ENCODE measurements around the gene ENOSF1.

The ENOSF1 gene

DNA sequence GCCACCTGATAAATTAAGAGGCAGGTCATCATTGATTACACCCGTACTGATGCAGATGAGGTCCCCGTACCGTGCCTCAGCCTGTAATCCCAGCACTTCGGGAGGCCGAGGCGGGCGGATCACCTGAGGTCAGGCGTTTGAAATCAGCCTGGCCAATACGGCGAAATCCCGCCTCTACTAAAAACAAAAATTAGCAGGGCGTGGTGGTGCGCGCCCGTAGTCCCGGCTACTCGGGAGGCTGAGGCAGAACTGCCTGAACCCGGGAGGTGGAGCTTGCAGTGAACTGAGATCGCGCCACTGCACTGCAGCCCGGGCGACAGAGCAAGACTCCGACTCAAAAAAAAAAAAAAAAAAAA, 683 bp upstream of the ENOSF1 start:
- no peaks in the 10 kb centered on the region for H3K4me1 ChIP-seq (ENCODE audit: insufficient read depth, insufficient read length)
- H3K4me3 ChIP-seq (ENCODE audit: insufficient read length, low read depth): no peak overlapping the region
- DNase-seq (ENCODE audit: low read depth, low spot score): no peak
- H3K9ac ChIP-seq (ENCODE audit: insufficient read length, low read depth): no peak overlapping the region
- peaks cover 21% of the 10 kb centered on the region for H3K36me3 ChIP-seq (ENCODE audit: insufficient read depth, insufficient read length, low read length)
- no peaks in the 10 kb centered on the region for H3K27me3 ChIP-seq (ENCODE audit: insufficient read depth, insufficient read length)
- TF ChIP-seq SUZ12 (IDR thresholded peaks at IDR 0.05; ENCODE audit: extremely low read depth, insufficient read depth, insufficient read length): no peak
- no peak for TF ChIP-seq ZNF274 (IDR thresholded peaks at IDR 0.05; ENCODE audit: low read depth, low read length)
- no peak for TF ChIP-seq YY1 (IDR thresholded peaks at IDR 0.05; ENCODE audit: insufficient read depth, insufficient read length)
- H3K9me3 ChIP-seq (ENCODE audit: insufficient read depth, low read length): peaks cover 6% of the 10 kb centered on the region; the same call in 1 of the 2 replicates

DNA sequence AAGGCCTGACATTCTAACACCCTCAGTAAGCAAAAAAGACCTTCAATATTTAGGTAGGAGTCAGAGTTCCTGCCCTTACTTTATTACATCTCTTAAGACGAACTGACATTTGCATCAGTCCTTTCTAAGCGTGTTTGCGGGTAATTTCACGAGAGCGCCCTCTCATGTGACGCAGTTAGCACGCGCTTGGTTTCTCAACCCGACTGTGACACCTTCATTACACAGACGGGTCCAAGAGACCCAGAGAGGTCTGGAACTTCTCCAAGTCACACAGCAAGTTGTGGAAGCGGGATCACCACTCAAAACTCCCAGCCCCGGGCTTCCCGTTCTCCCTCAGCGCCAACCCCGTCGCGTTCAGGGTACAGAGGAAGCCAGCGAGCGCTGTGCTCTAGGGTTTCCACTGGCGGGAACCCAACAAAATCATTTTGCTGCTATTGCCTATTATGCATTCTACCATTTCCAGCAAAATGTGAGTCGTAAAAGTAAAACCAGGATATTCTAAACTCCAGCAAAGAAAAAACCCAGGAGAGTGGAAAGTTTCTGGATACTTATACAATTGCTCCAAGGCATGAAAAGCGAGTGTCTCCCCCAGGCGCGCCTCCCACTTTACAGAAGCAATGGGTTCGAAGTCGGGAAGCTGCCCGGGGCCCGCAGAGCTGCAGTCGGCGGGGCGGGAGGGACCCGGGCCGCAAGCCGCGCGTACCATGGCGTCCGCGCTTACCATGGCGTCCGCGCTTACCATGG, 601 bp downstream of the ENOSF1 start:
- TF ChIP-seq ZNF274 (IDR thresholded peaks at IDR 0.05; ENCODE audit: low read depth, low read length): no peak
- TF ChIP-seq SUZ12 (IDR thresholded peaks at IDR 0.05; ENCODE audit: extremely low read depth, insufficient read depth, insufficient read length): no peak
- TF ChIP-seq YY1 (IDR thresholded peaks at IDR 0.05; ENCODE audit: insufficient read depth, insufficient read length): no peak
- Histone ChIP-seq H3K36me3 (ENCODE audit: insufficient read depth, insufficient read length, low read length) (peaks cover 23% of the 10 kb centered on the region), H3K4me1 (ENCODE audit: insufficient read depth, insufficient read length) (no peaks in the 10 kb centered on the region), H3K9me3 (ENCODE audit: insufficient read depth, low read length) (peaks cover 6% of the 10 kb centered on the region; the same call in 1 of the 2 replicates), H3K27me3 (ENCODE audit: insufficient read depth, insufficient read length) (no peaks in the 10 kb centered on the region), H3K9ac (ENCODE audit: insufficient read length, low read depth) (peak overlapping the region; percentile 72), H3K4me3 (ENCODE audit: insufficient read length, low read depth) (peak overlapping the region; percentile 64)
- DNase-seq (ENCODE audit: low read depth, low spot score): no peak

DNA sequence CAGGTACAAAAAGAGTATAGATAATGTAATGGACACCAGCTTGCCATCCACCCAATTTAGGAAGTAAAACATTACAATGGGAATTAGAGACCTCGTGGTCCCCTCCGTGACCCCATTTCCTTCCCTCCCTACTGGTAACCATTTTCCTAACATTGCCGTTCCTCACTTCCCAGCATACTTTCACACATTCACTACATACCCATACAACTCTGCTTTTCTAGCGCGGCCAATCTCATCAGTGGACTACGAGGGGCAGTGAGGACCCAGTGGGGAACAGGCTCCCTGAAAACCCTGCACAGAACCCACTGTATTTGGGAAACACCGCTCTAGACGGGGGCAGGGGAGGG, 1.1 kb downstream of the ENOSF1 start:
- Histone ChIP-seq H3K9ac (ENCODE audit: insufficient read length, low read depth) (peak overlapping the region; percentile 72), H3K27me3 (ENCODE audit: insufficient read depth, insufficient read length) (no peaks in the 10 kb centered on the region), H3K9me3 (ENCODE audit: insufficient read depth, low read length) (peaks cover 6% of the 10 kb centered on the region; the same call in 1 of the 2 replicates), H3K36me3 (ENCODE audit: insufficient read depth, insufficient read length, low read length) (peaks cover 26% of the 10 kb centered on the region), H3K4me3 (ENCODE audit: insufficient read length, low read depth) (peak overlapping the region; percentile 64), H3K4me1 (ENCODE audit: insufficient read depth, insufficient read length) (no peaks in the 10 kb centered on the region)
- TF ChIP-seq YY1 (IDR thresholded peaks at IDR 0.05; ENCODE audit: insufficient read depth, insufficient read length) (no peak), ZNF274 (IDR thresholded peaks at IDR 0.05; ENCODE audit: low read depth, low read length) (no peak), SUZ12 (IDR thresholded peaks at IDR 0.05; ENCODE audit: extremely low read depth, insufficient read depth, insufficient read length) (no peak)
- DNase-seq (ENCODE audit: low read depth, low spot score): no peak

DNA sequence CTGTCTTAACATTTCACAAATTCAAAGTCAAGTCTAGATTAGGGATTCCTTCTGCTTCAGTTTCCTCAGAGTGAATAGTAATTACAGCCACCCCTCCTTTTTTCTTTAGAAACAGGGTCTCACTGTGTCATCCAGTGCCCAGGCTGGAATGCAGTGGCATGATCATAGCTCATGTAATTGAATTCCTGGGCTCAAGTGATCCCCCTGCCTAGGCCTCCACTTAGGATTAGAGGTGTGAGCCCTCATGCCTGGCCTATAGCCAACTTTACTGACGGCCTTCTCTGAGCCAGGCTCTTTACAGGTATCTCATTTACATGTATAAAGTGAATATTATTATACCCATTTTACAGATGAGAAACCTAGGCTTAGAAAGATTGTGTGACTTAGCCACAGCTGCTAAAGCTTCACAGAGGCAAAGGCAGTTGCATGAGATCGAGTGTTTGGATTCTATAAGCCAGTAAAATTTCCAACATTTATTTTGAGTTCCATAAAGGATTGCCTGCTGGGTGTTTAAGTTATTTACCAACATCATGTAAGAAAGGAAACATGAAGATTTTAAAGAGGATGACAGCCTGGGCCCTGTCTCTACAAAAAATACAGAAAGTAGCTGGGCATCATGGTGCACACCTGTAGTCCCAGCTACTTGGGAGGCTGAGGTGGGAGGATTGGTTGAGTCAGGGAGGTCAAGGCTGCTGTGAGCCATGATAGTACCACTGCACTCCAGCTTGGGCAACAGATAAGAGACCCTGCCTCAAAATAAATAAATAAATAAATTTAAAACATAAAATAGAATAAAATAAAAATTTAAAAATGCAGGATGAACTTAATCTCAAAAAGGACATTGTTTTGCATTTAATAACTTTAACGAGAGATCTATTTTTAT, 1.8 kb downstream of the ENOSF1 start:
- no peak overlapping the region for H3K9ac ChIP-seq (ENCODE audit: insufficient read length, low read depth)
- DNase-seq (ENCODE audit: low read depth, low spot score): no peak
- H3K9me3 ChIP-seq (ENCODE audit: insufficient read depth, low read length): peaks cover 6% of the 10 kb centered on the region; the same call in 1 of the 2 replicates
- H3K4me3 ChIP-seq (ENCODE audit: insufficient read length, low read depth): peak overlapping the region; percentile 64
- no peaks in the 10 kb centered on the region for H3K27me3 ChIP-seq (ENCODE audit: insufficient read depth, insufficient read length)
- H3K4me1 ChIP-seq (ENCODE audit: insufficient read depth, insufficient read length): no peaks in the 10 kb centered on the region
- TF ChIP-seq SUZ12 (IDR thresholded peaks at IDR 0.05; ENCODE audit: extremely low read depth, insufficient read depth, insufficient read length): no peak
- no peak for TF ChIP-seq ZNF274 (IDR thresholded peaks at IDR 0.05; ENCODE audit: low read depth, low read length)
- no peak for TF ChIP-seq YY1 (IDR thresholded peaks at IDR 0.05; ENCODE audit: insufficient read depth, insufficient read length)
- H3K36me3 ChIP-seq (ENCODE audit: insufficient read depth, insufficient read length, low read length): peaks cover 30% of the 10 kb centered on the region

DNA sequence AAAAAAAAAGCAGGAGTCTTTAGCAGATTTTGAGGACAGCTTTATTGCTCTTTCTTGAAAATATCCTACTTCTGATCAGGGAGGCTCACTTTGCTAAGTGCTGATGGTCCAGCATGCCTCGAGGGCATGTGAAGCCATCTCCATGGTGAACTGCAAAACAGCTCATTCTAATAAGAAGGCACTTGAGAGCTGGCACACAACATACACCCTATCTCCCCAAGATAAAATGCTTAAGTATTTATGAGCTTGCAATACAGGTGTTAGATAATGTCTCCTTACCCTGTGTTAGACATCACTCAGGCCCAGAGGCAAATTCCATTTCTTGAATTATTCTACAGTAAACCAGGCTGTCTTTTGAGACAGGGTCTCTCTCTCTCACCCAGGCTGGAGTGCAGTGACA, 2.7 kb downstream of the ENOSF1 start:
- H3K4me3 ChIP-seq (ENCODE audit: insufficient read length, low read depth): no peak overlapping the region
- peaks cover 6% of the 10 kb centered on the region; the same call in 1 of the 2 replicates for H3K9me3 ChIP-seq (ENCODE audit: insufficient read depth, low read length)
- DNase-seq (ENCODE audit: low read depth, low spot score): no peak
- H3K27me3 ChIP-seq (ENCODE audit: insufficient read depth, insufficient read length): no peaks in the 10 kb centered on the region
- no peak overlapping the region for H3K9ac ChIP-seq (ENCODE audit: insufficient read length, low read depth)
- TF ChIP-seq ZNF274 (IDR thresholded peaks at IDR 0.05; ENCODE audit: low read depth, low read length) (no peak), YY1 (IDR thresholded peaks at IDR 0.05; ENCODE audit: insufficient read depth, insufficient read length) (no peak), SUZ12 (IDR thresholded peaks at IDR 0.05; ENCODE audit: extremely low read depth, insufficient read depth, insufficient read length) (no peak)
- peaks cover 37% of the 10 kb centered on the region for H3K36me3 ChIP-seq (ENCODE audit: insufficient read depth, insufficient read length, low read length)
- no peaks in the 10 kb centered on the region for H3K4me1 ChIP-seq (ENCODE audit: insufficient read depth, insufficient read length)

DNA sequence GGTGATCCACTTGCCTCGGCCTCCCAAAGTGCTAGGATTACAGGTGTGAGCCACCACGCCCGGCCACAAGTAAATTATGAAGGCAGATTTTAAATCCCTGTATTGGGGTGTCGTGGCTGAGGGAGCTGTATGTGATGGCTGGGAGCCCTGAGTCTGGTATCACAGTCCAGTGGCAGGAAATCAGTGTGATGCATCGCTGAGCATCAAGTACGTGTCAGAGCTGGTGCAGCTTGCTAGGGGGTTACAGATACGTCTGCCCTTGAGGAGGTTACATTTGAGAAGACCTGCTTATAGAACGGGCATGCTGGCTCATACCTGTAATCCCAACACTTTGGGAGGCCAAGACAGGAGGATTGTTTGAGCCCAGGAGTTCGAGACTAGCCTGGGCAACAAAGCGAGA, 4.3 kb downstream of the ENOSF1 start:
- no peak for DNase-seq (ENCODE audit: low read depth, low spot score)
- Histone ChIP-seq H3K4me3 (ENCODE audit: insufficient read length, low read depth) (no peak overlapping the region), H3K9me3 (ENCODE audit: insufficient read depth, low read length) (peaks cover 5% of the 10 kb centered on the region; the same call in 1 of the 2 replicates), H3K27me3 (ENCODE audit: insufficient read depth, insufficient read length) (no peaks in the 10 kb centered on the region), H3K36me3 (ENCODE audit: insufficient read depth, insufficient read length, low read length) (peaks cover 41% of the 10 kb centered on the region), H3K9ac (ENCODE audit: insufficient read length, low read depth) (no peak overlapping the region), H3K4me1 (ENCODE audit: insufficient read depth, insufficient read length) (no peaks in the 10 kb centered on the region)
- no peak for TF ChIP-seq ZNF274 (IDR thresholded peaks at IDR 0.05; ENCODE audit: low read depth, low read length)
- TF ChIP-seq YY1 (IDR thresholded peaks at IDR 0.05; ENCODE audit: insufficient read depth, insufficient read length): no peak
- no peak for TF ChIP-seq SUZ12 (IDR thresholded peaks at IDR 0.05; ENCODE audit: extremely low read depth, insufficient read depth, insufficient read length)

DNA sequence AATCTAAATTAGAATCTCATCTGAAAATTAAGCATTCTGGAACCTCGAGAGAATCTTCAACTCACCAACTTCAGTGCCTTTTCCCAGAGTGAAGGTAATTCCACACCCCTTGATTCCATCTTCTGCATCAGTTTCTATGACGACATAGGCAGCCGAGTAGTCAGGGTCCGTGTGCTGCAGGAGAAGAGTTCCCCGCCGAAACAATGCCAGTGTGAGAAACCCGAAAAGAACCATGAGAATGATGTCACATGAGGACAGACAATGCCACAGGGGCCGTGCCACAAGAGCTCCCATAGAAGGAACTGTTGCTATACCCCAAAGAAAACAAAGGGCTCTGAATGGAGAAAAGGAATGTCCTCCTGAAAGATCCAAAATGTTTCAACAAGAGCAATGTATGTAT, 6.0 kb downstream of the ENOSF1 start:
- TF ChIP-seq SUZ12 (IDR thresholded peaks at IDR 0.05; ENCODE audit: extremely low read depth, insufficient read depth, insufficient read length): no peak
- no peak for TF ChIP-seq ZNF274 (IDR thresholded peaks at IDR 0.05; ENCODE audit: low read depth, low read length)
- no peak for TF ChIP-seq YY1 (IDR thresholded peaks at IDR 0.05; ENCODE audit: insufficient read depth, insufficient read length)
- no peaks in the 10 kb centered on the region for H3K4me1 ChIP-seq (ENCODE audit: insufficient read depth, insufficient read length)

More for the DNA sequence above, 6.0 kb downstream of the ENOSF1 start:
- DNase-seq (ENCODE audit: low read depth, low spot score): no peak
- no peak overlapping the region for H3K4me3 ChIP-seq (ENCODE audit: insufficient read length, low read depth)
- peaks cover 41% of the 10 kb centered on the region for H3K36me3 ChIP-seq (ENCODE audit: insufficient read depth, insufficient read length, low read length)
- no peaks in the 10 kb centered on the region for H3K9me3 ChIP-seq (ENCODE audit: insufficient read depth, low read length)
- no peak overlapping the region for H3K9ac ChIP-seq (ENCODE audit: insufficient read length, low read depth)
- no peaks in the 10 kb centered on the region for H3K27me3 ChIP-seq (ENCODE audit: insufficient read depth, insufficient read length)
